OCI-LY7 (cell line): ENCODE measurements around the gene SDC4. TPM values are rescaled to one million over a fixed set of nuclear protein-coding genes. Genes with fewer than 3 reads are reported as not detected.

ENCODE experiments used
- BruUV-seq: library from RNA; stranded (reverse); fragments of 400-500 nt; replicated peaks from 2 replicates; lab custom pipeline; 2021; lab: Mats Ljungman, UMichigan
- CTCF ChIA-PET: fragments of 300-600 bp; sonication (Branson Sonifier 250); formaldehyde crosslinking; loops from one replicate; lab custom pipeline; 2022; ENCODE audit warnings: antibody characterized with exemption; ENCODE audit not compliant: unreplicated experiment; lab: Charles Lee
- POLR2A ChIA-PET: fragments of 300-600 bp; sonication (Branson Sonifier 250); formaldehyde crosslinking; loops from one replicate; lab custom pipeline; 2022; ENCODE audit warnings: antibody characterized with exemption; lab: Charles Lee
- DNase-seq: peaks from one replicate; pipeline ENCODE4 v3.0.0-alpha.2; 2015; ENCODE audit warnings: low spot score
- H2AFZ ChIP-seq: fragments of 200-600 bp; sonication (generic), shearing (Covaris generic); 2 replicates; pipeline ENCODE4 v1.6.1; 2014; ENCODE audit warnings: mild to moderate bottlenecking, antibody characterized with exemption, low read length, moderate library complexity
- H3K27ac ChIP-seq: fragments of 200-600 bp; sonication (generic); 2 replicates; pipeline ENCODE4 v1.5.1; 2014; ENCODE audit warnings: mixed run types, low read depth, mild to moderate bottlenecking, moderate library complexity, low read length, inconsistent platforms; ENCODE audit not compliant: poor library complexity, severe bottlenecking
- H3K36me3 ChIP-seq: fragments of 200-600 bp; sonication (generic); 2 replicates; pipeline ENCODE4 v1.6.1; 2014; ENCODE audit warnings: mild to moderate bottlenecking, antibody characterized with exemption, low read length, moderate library complexity, mixed read lengths; ENCODE audit not compliant: insufficient read depth
- H3K4me1 ChIP-seq: fragments of 200-600 bp; sonication (generic); 2 replicates; pipeline ENCODE4 v1.5.1; 2014; ENCODE audit warnings: mild to moderate bottlenecking, low read length; ENCODE audit not compliant: insufficient read depth, poor library complexity, severe bottlenecking
- H3K4me2 ChIP-seq: fragments of 200-600 bp; sonication (generic); 2 replicates; pipeline ENCODE4 v1.6.1; 2014; ENCODE audit warnings: mild to moderate bottlenecking, low read length
- H3K4me3 ChIP-seq: fragments of 200-600 bp; sonication (generic); 2 replicates; pipeline ENCODE4 v1.5.1; 2014; ENCODE audit warnings: mild to moderate bottlenecking, low read depth, low read length; ENCODE audit not compliant: poor library complexity, severe bottlenecking
- H3K79me2 ChIP-seq: fragments of 200-600 bp; sonication (generic); 2 replicates; pipeline ENCODE4 v1.6.1; 2016; ENCODE audit warnings: low read depth, mild to moderate bottlenecking, low read length, moderate library complexity, mixed read lengths; ENCODE audit not compliant: insufficient read depth
- H3K9me2 ChIP-seq: fragments of 200-600 bp; sonication (generic); 2 replicates; pipeline ENCODE4 v1.6.1; 2016; ENCODE audit warnings: mild to moderate bottlenecking, low read length, mixed read lengths; ENCODE audit not compliant: insufficient read depth
- H3K9me3 ChIP-seq: fragments of 200-600 bp; sonication (generic); 2 replicates; pipeline ENCODE4 v1.6.1; 2014; ENCODE audit warnings: mild to moderate bottlenecking, mixed run types, low read length, mixed read lengths
- H4K20me1 ChIP-seq: fragments of 200-600 bp; sonication (generic); 2 replicates; pipeline ENCODE4 v1.6.1; 2014; ENCODE audit warnings: mild to moderate bottlenecking, antibody characterized with exemption, low read length, moderate library complexity, mixed read lengths; ENCODE audit not compliant: insufficient read depth
- CTCF ChIP-seq: fragments of 200-600 bp; sonication (generic); conservative IDR thresholded peaks from 2 replicates; pipeline ENCODE4 v1.5.1; 2014; ENCODE audit warnings: mild to moderate bottlenecking, antibody characterized with exemption, low read length, moderate library complexity, mixed read lengths
- EZH2phosphoT487 ChIP-seq: fragments of 200-600 bp; sonication (generic); IDR thresholded peaks from 2 replicates; pipeline ENCODE4 v1.6.1; 2018; ENCODE audit warnings: low read depth, borderline replicate concordance, mild to moderate bottlenecking, mixed run types, antibody characterized with exemption, low read length, moderate library complexity, mixed read lengths
- intact Hi-C: fragments of 100-400 bp; cut with micrococcal nuclease; formaldehyde crosslinking; loops from one replicate; pipeline ENCODE4 v1.10.0; 2022; ENCODE audit not compliant: unreplicated experiment
- total RNA-seq, 2 experiments: library from RNA; depleted of rRNA in 1 of 2; stranded (reverse); fragments of >200 nt in 1 of 2; shearing (Covaris generic) in 1 of 2; gene quantifications; 2 replicates each; pipeline ENCODE4 v1.2.3, GENCODE V29; 2014 to 2022

The SDC4 gene
- total RNA-seq, 2 experiments from 2014 or later: not detected

- ChIA-PET CTCF (interaction anchor here (0.6 to 1.6 kb wide), 4 partner anchors 10 to 73 kb away, joined by 3 to 14 read pairs (median 3); no protein-coding TSS in a partner anchor), POLR2A (interaction anchor here (1.0 to 1.5 kb wide), 2 partner anchors 52 kb away, joined by 3 to 6 read pairs; partner anchors contain the start of gene PIGT)
- Histone ChIP-seq H3K36me3 (peaks cover 31% of the 10 kb centered on the region), H3K27ac (peak overlapping the region; percentile 54), H4K20me1 (peaks cover 9% of the 10 kb centered on the region; the same call in 1 of the 2 replicates), H3K4me2 (peak overlapping the region; percentile 77), H3K9me2 (no peaks in the 10 kb centered on the region), H3K9me3 (no peaks in the 10 kb centered on the region), H2AFZ (peak overlapping the region; percentile 61; the same call in 1 of the 2 replicates), H3K79me2 (peaks cover 8% of the 10 kb centered on the region; the same call in 1 of the 2 replicates), H3K4me3 (peak overlapping the region; percentile 76), H3K4me1 (peaks cover 50% of the 10 kb centered on the region)
- intact Hi-C loops: loop anchor here (1.0 to 5.0 kb wide), 3 partner anchors 53 to 408 kb away; no protein-coding TSS in a partner anchor
- DNase-seq: peak; percentile 42
- TSS peak; percentile 46 for BruUV-seq
- TF ChIP-seq EZH2phosphoT487 (no peak), CTCF (no peak)
These were observed 15.6 kb upstream of the SDC4 start for GRCh38 chr20:45363611-45364492.

GRCh38 chr20:45362804-45363610 lies 14.8 kb upstream of the SDC4 start, which contains the start of gene SYS1:
TSS of gene SYS1 (plus strand) at chr20:45363156. CDS start at chr20:45363532, 376 bp downstream.
- intact Hi-C loops: loop anchor here (1.0 to 5.0 kb wide), 5 partner anchors 54 to 409 kb away; no protein-coding TSS in a partner anchor
- Histone ChIP-seq H3K27ac (peak within 1 kb of the TSS; percentile 54), H3K36me3 (peaks cover 31% of the 10 kb centered on the region), H3K4me1 (peaks cover 43% of the 10 kb centered on the region), H3K79me2 (peaks cover 8% of the 10 kb centered on the region; the same call in 1 of the 2 replicates), H3K9me2 (no peaks in the 10 kb centered on the region), H3K4me3 (peak within 1 kb of the TSS; percentile 76), H2AFZ (peak within 1 kb of the TSS; percentile 74), H4K20me1 (peaks cover 9% of the 10 kb centered on the region; the same call in 1 of the 2 replicates), H3K9me3 (no peaks in the 10 kb centered on the region), H3K4me2 (peak within 1 kb of the TSS; percentile 77)
- peak; percentile 98 for DNase-seq
- CTCF ChIA-PET: interaction anchor here (0.6 to 1.6 kb wide), 6 partner anchors 10 to 74 kb away, joined by 3 to 14 read pairs (median 3); no protein-coding TSS in a partner anchor
- BruUV-seq: no TSS peak
- TF ChIP-seq EZH2phosphoT487 (no peak), CTCF (peak; percentile 89)
- POLR2A ChIA-PET: interaction anchor here (1.1 to 1.5 kb wide), 3 partner anchors 10 to 74 kb away, joined by 3 to 6 read pairs (median 6); partner anchors contain the start of gene PIGT
